ENCODE results near the gene HIVEP3.

The HIVEP3 gene

DNA sequence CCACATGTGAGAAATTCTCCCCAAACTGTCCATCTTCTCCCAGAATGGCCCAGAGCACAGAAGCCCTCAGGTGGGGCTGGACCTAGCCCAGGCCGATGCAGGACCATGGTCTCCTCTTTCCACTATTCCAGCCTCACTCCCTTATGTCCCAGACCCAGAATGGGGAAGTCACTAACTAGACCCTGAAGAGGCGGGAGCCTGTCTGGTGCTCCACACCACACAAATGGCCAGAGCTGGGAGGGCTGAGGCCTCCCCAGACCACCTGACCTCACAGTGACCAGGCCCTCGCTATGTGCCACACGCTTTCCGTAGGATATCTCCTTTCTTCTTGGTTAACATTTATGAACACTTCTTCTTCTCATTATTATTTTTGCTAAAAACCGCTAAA lies 379.3 kb downstream of the HIVEP3 start:
- TF ChIP-seq MAX (IDR thresholded peaks at IDR 0.05; ENCODE audit: low read depth, low read length): no peak
- TF ChIP-seq CTCF (IDR thresholded peaks at IDR 0.05; ENCODE audit: low read depth, low read length): no peak
- TF ChIP-seq MYC (IDR thresholded peaks at IDR 0.05; ENCODE audit: low read depth, low read length): no peak
- TF ChIP-seq POLR2A (IDR thresholded peaks at IDR 0.05; ENCODE audit: extremely low read depth, insufficient read length): no peak

DNA sequence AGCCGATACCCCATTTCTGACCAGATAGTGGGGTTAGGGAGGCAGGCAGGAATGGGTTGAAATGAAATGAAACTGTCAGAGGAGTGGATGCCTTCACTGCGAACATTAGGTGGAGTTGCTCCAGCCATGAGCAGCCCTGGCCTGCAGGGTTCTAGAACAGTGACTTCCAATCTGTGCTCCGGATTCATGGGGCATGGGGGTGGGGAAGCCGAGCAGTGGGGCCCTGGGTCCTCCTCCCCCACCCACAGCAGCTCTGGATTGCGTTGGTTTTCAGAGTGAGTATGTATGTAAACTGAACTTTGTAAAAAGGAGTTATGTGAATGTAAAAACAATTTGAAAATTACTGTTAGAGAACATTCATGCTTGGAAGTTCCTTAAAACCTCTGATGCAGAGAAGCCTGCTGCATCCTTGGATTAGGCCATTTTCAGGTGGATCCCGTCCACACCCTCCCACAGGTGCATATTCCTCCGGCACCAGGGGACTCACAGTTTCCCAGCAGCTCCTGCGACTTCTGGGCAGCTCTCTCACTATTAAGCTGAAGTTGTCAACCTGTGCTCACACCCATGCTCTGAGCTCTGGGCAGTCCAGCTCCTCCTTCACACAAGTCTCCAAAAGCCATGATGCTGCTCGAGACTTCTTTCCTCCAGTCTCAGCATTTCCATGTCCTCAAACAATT lies 379.8 kb downstream of the HIVEP3 start:
- DNase-seq (ENCODE audit: low read depth): no peak
- no peak overlapping the region for H3K4me3 ChIP-seq (ENCODE audit: low read depth, low read length)
- no peak for TF ChIP-seq MAX (IDR thresholded peaks at IDR 0.05; ENCODE audit: low read depth, low read length)
- TF ChIP-seq MYC (IDR thresholded peaks at IDR 0.05; ENCODE audit: low read depth, low read length): no peak

More for the DNA sequence above, 379.3 kb downstream of the HIVEP3 start:
- no peak for DNase-seq (ENCODE audit: low read depth)
- H3K4me3 ChIP-seq (ENCODE audit: low read depth, low read length): no peak overlapping the region

- DNase-seq (ENCODE audit: low read depth): no peak
These were observed 380.9 kb downstream of the HIVEP3 start for GRCh38 chr1:41537788-41538351.

GRCh38 chr1:41537251-41537650 lies 381.5 kb downstream of the HIVEP3 start:
- H3K4me3 ChIP-seq (ENCODE audit: low read depth, low read length): no peak overlapping the region
- TF ChIP-seq CTCF (IDR thresholded peaks at IDR 0.05; ENCODE audit: low read depth, low read length) (no peak), MYC (IDR thresholded peaks at IDR 0.05; ENCODE audit: low read depth, low read length) (no peak), MAX (IDR thresholded peaks at IDR 0.05; ENCODE audit: low read depth, low read length) (no peak), POLR2A (IDR thresholded peaks at IDR 0.05; ENCODE audit: extremely low read depth, insufficient read length) (no peak)
- no peak for DNase-seq (ENCODE audit: low read depth)

More at GRCh38 chr1:41537788-41538351, 380.9 kb downstream of the HIVEP3 start:
- TF ChIP-seq MYC (IDR thresholded peaks at IDR 0.05; ENCODE audit: low read depth, low read length): no peak
- no peak for TF ChIP-seq MAX (IDR thresholded peaks at IDR 0.05; ENCODE audit: low read depth, low read length)
- TF ChIP-seq POLR2A (IDR thresholded peaks at IDR 0.05; ENCODE audit: extremely low read depth, insufficient read length): no peak
- TF ChIP-seq CTCF (IDR thresholded peaks at IDR 0.05; ENCODE audit: low read depth, low read length): no peak
- H3K4me3 ChIP-seq (ENCODE audit: low read depth, low read length): no peak overlapping the region

DNA sequence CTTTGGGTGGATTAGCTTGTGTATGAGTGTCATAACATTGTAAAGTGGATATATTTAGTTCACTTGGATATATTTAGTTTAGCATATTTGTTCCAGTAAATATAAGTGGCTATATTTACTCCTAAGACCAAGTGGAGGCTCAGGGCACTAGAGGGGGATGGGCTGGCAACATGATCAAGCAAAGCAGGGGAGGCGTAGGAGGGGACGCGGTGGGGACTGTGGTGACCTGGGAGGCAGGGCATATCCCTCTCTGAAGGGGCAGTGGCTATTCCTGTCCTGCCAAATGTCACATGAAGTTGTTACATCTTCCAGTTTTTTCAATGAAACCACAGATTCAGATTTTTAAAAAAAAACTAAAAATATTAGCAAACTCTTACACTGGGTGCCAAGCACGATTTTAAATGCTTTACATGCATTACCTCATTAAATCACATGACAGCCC lies 382.3 kb downstream of the HIVEP3 start:
- no peak overlapping the region for H3K4me3 ChIP-seq (ENCODE audit: low read depth, low read length)
- TF ChIP-seq POLR2A (IDR thresholded peaks at IDR 0.05; ENCODE audit: extremely low read depth, insufficient read length) (no peak), CTCF (IDR thresholded peaks at IDR 0.05; ENCODE audit: low read depth, low read length) (no peak), MAX (IDR thresholded peaks at IDR 0.05; ENCODE audit: low read depth, low read length) (no peak), MYC (IDR thresholded peaks at IDR 0.05; ENCODE audit: low read depth, low read length) (no peak)
- no peak for DNase-seq (ENCODE audit: low read depth)

- H3K4me3 ChIP-seq (ENCODE audit: low read depth, low read length): no peak overlapping the region
- TF ChIP-seq CTCF (IDR thresholded peaks at IDR 0.05; ENCODE audit: low read depth, low read length) (no peak), POLR2A (IDR thresholded peaks at IDR 0.05; ENCODE audit: extremely low read depth, insufficient read length) (no peak)
- no peak for DNase-seq (ENCODE audit: low read depth)
These were observed 383.0 kb downstream of the HIVEP3 start for GRCh38 chr1:41535716-41536115.
